Nephron (organoid): Measurements from ENCODE around the gene ARL11.

Source experiments
- H3K27ac Mint-ChIP-seq, 3 experiments: 2 replicates each; pipeline ENCODE4 v1.8.0; 2020; ENCODE audit warnings: mixed read lengths in 3 of 3, mild to moderate bottlenecking in 2 of 3, moderate library complexity in 1 of 3
- H3K27me3 Mint-ChIP-seq: 2 replicates; pipeline ENCODE4 v1.8.0; 2021; ENCODE audit warnings: low read depth, mild to moderate bottlenecking, moderate library complexity, mixed read lengths
- H3K36me3 Mint-ChIP-seq: 2 replicates; pipeline ENCODE4 v1.8.0; 2020; ENCODE audit warnings: low read depth, mixed read lengths
- H3K4me1 Mint-ChIP-seq: 2 replicates; pipeline ENCODE4 v1.8.0; 2020; ENCODE audit warnings: mixed read lengths
- H3K4me3 Mint-ChIP-seq, 3 experiments: 2 replicates each; pipeline ENCODE4 v1.8.0; 2020; ENCODE audit warnings: mild to moderate bottlenecking in 3 of 3, mixed read lengths in 3 of 3, moderate library complexity in 2 of 3
- H3K9me3 Mint-ChIP-seq: 2 replicates; pipeline ENCODE4 v1.8.0; 2020; ENCODE audit warnings: mixed read lengths
- TF ChIP-seq, protein P1 (sequence below), 3 experiments: fragments of 200-600 bp; sonication (generic); IDR thresholded peaks; one replicate each; pipeline ENCODE4 v1.5.0; 2021; ENCODE audit warnings: antibody characterized with exemption in 3 of 3; ENCODE audit not compliant: unreplicated experiment in 3 of 3

The ARL11 gene

GRCh38 chr13:49632156-49632555, 3.8 kb downstream of the ARL11 start:
- Mint-ChIP-seq H3K27ac (no peak overlapping the region), H3K27me3 (no peaks in the 10 kb centered on the region), H3K4me1 (peaks cover 5% of the 10 kb centered on the region), H3K9me3 (no peaks in the 10 kb centered on the region), H3K36me3 (no peaks in the 10 kb centered on the region), H3K4me3 (no peak overlapping the region)
- TF ChIP-seq, protein P1, sequence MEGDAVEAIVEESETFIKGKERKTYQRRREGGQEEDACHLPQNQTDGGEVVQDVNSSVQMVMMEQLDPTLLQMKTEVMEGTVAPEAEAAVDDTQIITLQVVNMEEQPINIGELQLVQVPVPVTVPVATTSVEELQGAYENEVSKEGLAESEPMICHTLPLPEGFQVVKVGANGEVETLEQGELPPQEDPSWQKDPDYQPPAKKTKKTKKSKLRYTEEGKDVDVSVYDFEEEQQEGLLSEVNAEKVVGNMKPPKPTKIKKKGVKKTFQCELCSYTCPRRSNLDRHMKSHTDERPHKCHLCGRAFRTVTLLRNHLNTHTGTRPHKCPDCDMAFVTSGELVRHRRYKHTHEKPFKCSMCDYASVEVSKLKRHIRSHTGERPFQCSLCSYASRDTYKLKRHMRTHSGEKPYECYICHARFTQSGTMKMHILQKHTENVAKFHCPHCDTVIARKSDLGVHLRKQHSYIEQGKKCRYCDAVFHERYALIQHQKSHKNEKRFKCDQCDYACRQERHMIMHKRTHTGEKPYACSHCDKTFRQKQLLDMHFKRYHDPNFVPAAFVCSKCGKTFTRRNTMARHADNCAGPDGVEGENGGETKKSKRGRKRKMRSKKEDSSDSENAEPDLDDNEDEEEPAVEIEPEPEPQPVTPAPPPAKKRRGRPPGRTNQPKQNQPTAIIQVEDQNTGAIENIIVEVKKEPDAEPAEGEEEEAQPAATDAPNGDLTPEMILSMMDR (IDR thresholded peaks at IDR 0.05; ENCODE audit: unreplicated experiment in 3 of 3) = no peak

GRCh38 chr13:49633710-49634109, 5.4 kb downstream of the ARL11 start:
- TF ChIP-seq, protein P1 (IDR thresholded peaks at IDR 0.05; ENCODE audit: unreplicated experiment in 3 of 3) = no peak
- no peaks in the 10 kb centered on the region for H3K9me3 Mint-ChIP-seq
- H3K27me3 Mint-ChIP-seq = no peaks in the 10 kb centered on the region
- H3K27ac Mint-ChIP-seq = no peak overlapping the region
- no peak overlapping the region for H3K4me3 Mint-ChIP-seq
- no peaks in the 10 kb centered on the region for H3K36me3 Mint-ChIP-seq
- H3K4me1 Mint-ChIP-seq = peaks cover 5% of the 10 kb centered on the region

DNA sequence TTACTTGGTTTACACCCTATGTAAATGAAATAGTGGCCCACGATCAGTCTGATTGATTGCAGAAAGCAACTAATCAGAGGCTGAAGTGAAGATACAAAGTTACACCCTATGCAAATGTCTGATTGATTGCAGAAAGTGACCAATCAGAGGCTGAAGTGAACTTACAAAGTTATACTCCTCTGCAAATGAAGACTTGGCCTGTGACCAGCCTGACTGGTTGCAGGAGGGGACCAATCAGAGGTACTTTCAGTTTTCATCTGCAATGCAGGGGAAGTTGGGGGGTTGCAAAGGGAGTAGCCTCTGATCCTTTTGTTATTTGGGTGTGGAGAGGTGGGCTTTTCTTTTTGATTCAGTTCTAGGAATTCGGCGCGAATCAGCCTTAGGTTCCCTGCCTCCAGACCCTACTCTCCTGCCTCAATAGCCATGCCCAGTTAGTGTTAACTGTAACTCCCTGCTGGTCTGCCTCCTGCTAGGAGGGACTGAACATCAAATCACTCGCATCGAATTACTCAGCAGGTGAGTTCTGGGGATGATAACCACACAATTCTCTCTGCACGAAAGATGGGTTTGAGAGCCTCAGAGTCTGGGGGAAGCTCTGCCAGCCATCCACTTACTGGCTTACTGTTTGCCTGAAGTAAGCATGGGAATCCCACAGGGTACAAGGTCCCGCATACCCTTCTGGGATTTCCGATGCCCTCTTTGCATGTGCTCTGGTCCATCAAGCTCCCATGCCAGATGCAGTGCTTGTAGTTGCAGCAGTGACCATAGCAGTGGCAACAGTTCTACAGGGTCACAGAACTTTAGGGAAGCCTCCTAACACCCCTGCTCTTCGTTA, 7.5 kb downstream of the ARL11 start:
- TF ChIP-seq, protein P1 (IDR thresholded peaks at IDR 0.05; ENCODE audit: unreplicated experiment in 3 of 3) = no peak
- H3K4me1 Mint-ChIP-seq = peaks cover 5% of the 10 kb centered on the region
- peak overlapping the region in 1 of 3 experiments; percentile 61 for H3K27ac Mint-ChIP-seq
- no peaks in the 10 kb centered on the region for H3K27me3 Mint-ChIP-seq
- no peaks in the 10 kb centered on the region for H3K36me3 Mint-ChIP-seq
- peak overlapping the region in 2 of 3 experiments; percentile 76 to 81 for H3K4me3 Mint-ChIP-seq
- no peaks in the 10 kb centered on the region for H3K9me3 Mint-ChIP-seq

DNA sequence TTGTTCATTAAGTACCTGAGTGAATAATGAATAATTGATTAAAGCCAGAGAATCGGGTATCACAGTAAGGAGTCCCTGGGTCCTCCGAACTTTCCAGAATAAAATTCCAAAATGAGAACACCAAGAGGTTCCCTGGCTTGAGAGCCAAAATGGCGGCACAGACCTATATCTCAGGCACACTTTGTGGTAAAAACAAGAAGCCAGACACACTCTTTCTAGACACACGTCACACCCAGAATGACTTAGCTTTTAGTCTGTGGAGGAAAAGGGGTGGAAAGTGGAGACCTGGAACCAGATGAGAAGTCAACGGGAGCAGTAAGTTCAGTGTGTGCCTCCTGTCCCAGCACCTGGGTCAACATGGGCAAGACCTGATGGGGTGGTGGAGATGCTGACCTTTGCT, 8.4 kb downstream of the ARL11 start:
- Mint-ChIP-seq H3K27me3 (no peaks in the 10 kb centered on the region), H3K4me1 (peaks cover 5% of the 10 kb centered on the region), H3K4me3 (no peak overlapping the region), H3K9me3 (no peaks in the 10 kb centered on the region), H3K27ac (no peak overlapping the region), H3K36me3 (no peaks in the 10 kb centered on the region)
- TF ChIP-seq, protein P1 (IDR thresholded peaks at IDR 0.05; ENCODE audit: unreplicated experiment in 3 of 3) = no peak

- no peak overlapping the region for H3K27ac Mint-ChIP-seq
- H3K36me3 Mint-ChIP-seq = no peaks in the 10 kb centered on the region
- no peak overlapping the region for H3K4me3 Mint-ChIP-seq
- no peaks in the 10 kb centered on the region for H3K9me3 Mint-ChIP-seq
- no peaks in the 10 kb centered on the region for H3K27me3 Mint-ChIP-seq
- TF ChIP-seq, protein P1 (IDR thresholded peaks at IDR 0.05; ENCODE audit: unreplicated experiment in 3 of 3) = no peak
- peaks cover 5% of the 10 kb centered on the region for H3K4me1 Mint-ChIP-seq
These were observed 9.9 kb downstream of the ARL11 start for GRCh38 chr13:49638030-49638743.
